Sigmoid colon (tissue), 7 donors: ENCODE measurements around the gene ZNF638. TPM values are rescaled to one million over a fixed set of nuclear protein-coding genes. Genes with fewer than 3 reads are reported as not detected.

Experiments
- DNase-seq: peaks from one replicate; pipeline ENCODE4 v3.0.0-alpha.2; 2019
- H3K27ac ChIP-seq, 4 donors: fragments of 200-600 bp; sonication (generic); one replicate each; pipeline ENCODE4 v1.5.1; 2016 to 2019; ENCODE audit warnings: mild to moderate bottlenecking in 1 of 4
- H3K27me3 ChIP-seq, 3 donors: fragments of 200-600 bp; sonication (generic); one replicate each; pipeline ENCODE4 v1.5.1; 2019; ENCODE audit warnings: mild to moderate bottlenecking in 1 of 3
- H3K36me3 ChIP-seq, 4 donors: fragments of 200-600 bp; sonication (generic); one replicate each; pipeline ENCODE4 v1.5.1; 2016 to 2019
- H3K4me1 ChIP-seq, 4 donors: fragments of 200-600 bp; sonication (generic); one replicate each; pipeline ENCODE4 v1.5.1; 2017 to 2019
- H3K4me3 ChIP-seq, 4 donors: fragments of 200-600 bp; sonication (generic); one replicate each; pipeline ENCODE4 v1.5.1; 2017 to 2019; ENCODE audit warnings: mild to moderate bottlenecking in 2 of 4, moderate library complexity in 1 of 4
- H3K9me3 ChIP-seq, 4 donors: fragments of 200-600 bp in 3 of 4; sonication (generic) in 3 of 4; one replicate each; pipeline versions ENCODE4 v1.5.1 to v1.6.1; 2013 to 2019
- CTCF ChIP-seq, 4 experiments: fragments of 450-650 bp in 3 of 4; fragments of 200-600 bp in 1 of 4; IDR thresholded peaks; one replicate each; pipeline ENCODE4 v1.5.1; 2016 to 2019; ENCODE audit warnings: antibody characterized with exemption in 4 of 4, mild to moderate bottlenecking in 3 of 4, moderate library complexity in 2 of 4
- EP300 ChIP-seq, 4 donors: sonication (generic); formaldehyde crosslinking; IDR thresholded peaks; one replicate each; pipeline ENCODE4 v1.6.1; 2017; ENCODE audit warnings: antibody characterized with exemption in 4 of 4
- POLR2A ChIP-seq, 2 donors: fragments of 450-650 bp; IDR thresholded peaks; one replicate each; pipeline ENCODE4 v1.6.1; 2016; ENCODE audit warnings: antibody characterized with exemption in 2 of 2, mild to moderate bottlenecking in 2 of 2, moderate library complexity in 2 of 2
- POLR2AphosphoS5 ChIP-seq, 4 donors: sonication (generic); formaldehyde crosslinking; IDR thresholded peaks; one replicate each; pipeline ENCODE4 v1.6.1; 2017; ENCODE audit warnings: antibody characterized with exemption in 4 of 4
- whole genome bisulfite sequencing, 2 donors: extraction: QIAGEN DNeasy Blood & Tissue Kit; methylation state at CpG; one replicate each; pipeline ENCODE4 v1.1.7; 2013; 5-methylcytosine and 5-hydroxymethylcytosine counted together
- intact Hi-C: fragments of 100-400 bp; cut with DNase I; formaldehyde crosslinking; loops from one replicate; pipeline ENCODE4 v1.15.1; 2023
- polyA plus RNA-seq, 3 donors: library from polyadenylated mRNA; stranded (reverse); fragments of 200-250 nt; gene quantifications; one replicate each; pipeline ENCODE4 v1.2.3, GENCODE V29; 2013
- total RNA-seq, 4 donors: library from RNA; depleted of rRNA; stranded (reverse); fragments of >200 nt; gene quantifications; one replicate each; pipeline ENCODE4 v1.1.0, GENCODE V29; 2016
- donor health status: healthy with polysubstance abuse.
- donor health status: Bipolar disorder and iron deficiency.
- donor health status: healthy.

ZNF638 gene
- total and polyA plus RNA-seq, 7 donors = 28.7 to 184 (median 161) TPM

DNA sequence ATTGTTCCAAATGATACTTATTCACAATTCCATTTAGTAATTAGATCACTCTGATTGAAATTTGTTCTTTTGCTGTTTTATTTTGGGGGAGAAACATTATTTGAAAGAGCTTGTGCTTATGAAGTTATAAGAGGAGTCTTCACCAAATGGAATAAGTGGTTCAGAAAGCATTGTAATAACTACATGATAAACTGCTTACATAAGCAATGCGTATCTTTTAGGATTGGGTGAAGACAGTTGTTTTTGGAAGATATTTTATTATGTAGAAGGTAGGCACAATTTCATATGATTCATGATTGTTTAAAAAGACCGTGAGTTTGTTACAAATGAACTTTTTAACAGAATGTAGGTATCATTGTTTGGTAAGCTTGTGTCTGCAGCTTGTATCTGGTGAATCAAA, 14.5 kb downstream of the ZNF638 start:
- 95 to 97% methylated on average over 2 of the region's 2 CpGs for WGBS, 2 donors
- H3K4me3 ChIP-seq = no peak overlapping the region
- no peak for DNase-seq
- intact Hi-C loops = no loop called here
- no peaks in the 10 kb centered on the region for H3K9me3 ChIP-seq
- H3K36me3 ChIP-seq = peaks cover 0 to 25% (median 5%) of the 10 kb centered on the region in 4 donors
- no peaks in the 10 kb centered on the region for H3K27me3 ChIP-seq
- peaks cover 0 to 27% (median 11%) of the 10 kb centered on the region in 4 donors for H3K4me1 ChIP-seq
- H3K27ac ChIP-seq = no peak overlapping the region
- TF ChIP-seq POLR2A (IDR thresholded peaks at IDR 0.05) (no peak), CTCF (IDR thresholded peaks at IDR 0.05) (no peak), EP300 (IDR thresholded peaks at IDR 0.05) (no peak), POLR2AphosphoS5 (IDR thresholded peaks at IDR 0.05) (no peak)

DNA sequence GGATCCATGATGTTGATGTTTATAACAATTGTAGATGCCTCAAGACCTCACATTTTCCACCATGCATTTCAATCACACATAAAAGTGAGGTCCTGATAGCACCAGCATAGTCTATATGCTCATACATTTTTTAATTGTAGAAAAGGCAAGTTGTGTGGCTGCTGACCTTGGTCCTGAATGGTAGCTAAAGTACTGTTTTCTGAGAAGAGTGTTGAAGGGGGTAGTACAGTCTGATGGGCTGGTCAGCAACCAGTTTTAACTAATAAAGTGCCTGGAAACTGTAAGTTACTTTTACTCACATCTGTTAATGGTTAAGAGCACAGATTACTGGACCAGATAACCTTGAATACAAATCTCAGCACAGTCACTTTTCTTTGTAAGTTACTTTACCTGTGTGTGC, 15.9 kb downstream of the ZNF638 start:
- Histone ChIP-seq H3K4me1 (peaks cover 0 to 21% (median 4%) of the 10 kb centered on the region in 4 donors), H3K4me3 (no peak overlapping the region), H3K9me3 (no peaks in the 10 kb centered on the region), H3K36me3 (peaks cover 0 to 25% (median 5%) of the 10 kb centered on the region in 4 donors), H3K27ac (no peak overlapping the region), H3K27me3 (no peaks in the 10 kb centered on the region)
- no peak for DNase-seq
- intact Hi-C loops = no loop called here
- TF ChIP-seq EP300 (IDR thresholded peaks at IDR 0.05) (no peak), POLR2A (IDR thresholded peaks at IDR 0.05) (no peak), POLR2AphosphoS5 (IDR thresholded peaks at IDR 0.05) (no peak), CTCF (IDR thresholded peaks at IDR 0.05) (no peak)

DNA sequence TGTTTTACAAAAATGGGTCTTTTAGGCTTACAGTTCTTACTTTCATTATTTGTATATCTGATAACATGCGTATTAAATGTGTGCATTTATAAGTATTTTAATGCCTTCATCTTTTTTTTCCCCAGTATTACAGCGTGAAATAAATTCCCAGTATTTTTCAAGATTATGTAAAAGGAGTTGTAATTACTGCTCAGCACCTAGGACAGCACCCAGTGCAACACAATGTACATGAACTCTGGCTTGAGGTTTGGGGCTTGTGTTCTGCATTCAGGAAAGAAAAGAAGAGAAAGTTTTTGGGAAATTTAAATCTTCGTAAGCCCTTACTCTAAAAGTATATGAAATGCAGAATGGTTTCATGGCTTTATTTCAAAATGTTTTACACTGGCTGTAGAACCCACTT, 16.7 kb downstream of the ZNF638 start:
- no peak for DNase-seq
- intact Hi-C loops = no loop called here
- TF ChIP-seq POLR2AphosphoS5 (IDR thresholded peaks at IDR 0.05) (no peak), POLR2A (IDR thresholded peaks at IDR 0.05) (no peak), CTCF (IDR thresholded peaks at IDR 0.05) (no peak), EP300 (IDR thresholded peaks at IDR 0.05) (no peak)
- Histone ChIP-seq H3K27ac (no peak overlapping the region), H3K4me1 (peaks cover 0 to 22% (median 12%) of the 10 kb centered on the region in 4 donors), H3K9me3 (no peaks in the 10 kb centered on the region), H3K36me3 (peaks cover 0 to 25% (median 5%) of the 10 kb centered on the region in 4 donors), H3K27me3 (no peaks in the 10 kb centered on the region), H3K4me3 (no peak overlapping the region)
- 94 to 96% methylated on average over 3 of the region's 3 CpGs for WGBS, 2 donors

DNA sequence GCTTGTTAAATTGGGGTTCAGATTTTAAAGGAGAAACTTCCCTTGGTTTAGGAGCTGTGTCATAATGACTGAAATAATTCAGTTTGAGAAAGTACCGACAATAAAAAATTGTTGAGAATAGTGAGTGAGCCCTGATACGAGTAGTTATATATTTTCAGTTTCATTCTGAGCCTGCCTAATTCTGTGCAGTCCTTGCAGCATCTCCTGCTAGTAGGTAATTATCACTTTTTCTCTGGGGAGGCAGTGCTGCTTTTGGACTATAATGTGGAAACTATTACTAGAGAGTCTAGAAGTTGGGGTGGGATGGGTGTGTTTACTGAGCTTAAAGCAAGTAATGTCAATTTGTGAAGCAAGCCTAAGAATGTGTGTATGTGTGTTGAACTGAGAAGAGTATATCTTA, 21.7 kb downstream of the ZNF638 start:
- peaks cover 0 to 34% (median 16%) of the 10 kb centered on the region in 4 donors for H3K4me1 ChIP-seq
- H3K36me3 ChIP-seq = peaks cover 0 to 51% (median 17%) of the 10 kb centered on the region in 4 donors
- no peak overlapping the region for H3K4me3 ChIP-seq
- WGBS, 2 donors = 55 to 57% methylated on average over 2 of the region's 2 CpGs
- intact Hi-C loops = no loop called here
- H3K27me3 ChIP-seq = no peaks in the 10 kb centered on the region
- H3K27ac ChIP-seq = no peak overlapping the region
- DNase-seq = no peak
- TF ChIP-seq EP300 (IDR thresholded peaks at IDR 0.05) (no peak), POLR2A (IDR thresholded peaks at IDR 0.05) (no peak), POLR2AphosphoS5 (IDR thresholded peaks at IDR 0.05) (no peak), CTCF (IDR thresholded peaks at IDR 0.05) (no peak)
- no peaks in the 10 kb centered on the region for H3K9me3 ChIP-seq
